Measurements from ENCODE around the gene IQCH. TPM values are rescaled to one million over a fixed set of nuclear protein-coding genes. Genes with fewer than 3 reads are reported as not detected.
A peak's percentile ranks its signal among the peaks of the same experiment; 100 is the strongest.

IQCH gene
- polyA plus RNA-seq, 2 of the 4 experiments (the other 2 are of a cell fraction), result 1.5 to 3.8 TPM

GRCh38 chr15:67521783-67522568 is 267.4 kb downstream of the IQCH start:
- H3K4me3 ChIP-seq, result peak overlapping the region; percentile 94
- under 1% methylated on average over 23 of the region's 23 CpGs for WGBS (ENCODE audit: missing lambda C conversion rate)
- no peak for TF ChIP-seq SMC3 (IDR thresholded peaks at IDR 0.05)
- TF ChIP-seq HES2 (IDR thresholded peaks at IDR 0.05), result no peak
- no peak for TF ChIP-seq CBX2 (IDR thresholded peaks at IDR 0.05; ENCODE audit: borderline replicate concordance, low read depth)
- TF ChIP-seq, protein P1, sequence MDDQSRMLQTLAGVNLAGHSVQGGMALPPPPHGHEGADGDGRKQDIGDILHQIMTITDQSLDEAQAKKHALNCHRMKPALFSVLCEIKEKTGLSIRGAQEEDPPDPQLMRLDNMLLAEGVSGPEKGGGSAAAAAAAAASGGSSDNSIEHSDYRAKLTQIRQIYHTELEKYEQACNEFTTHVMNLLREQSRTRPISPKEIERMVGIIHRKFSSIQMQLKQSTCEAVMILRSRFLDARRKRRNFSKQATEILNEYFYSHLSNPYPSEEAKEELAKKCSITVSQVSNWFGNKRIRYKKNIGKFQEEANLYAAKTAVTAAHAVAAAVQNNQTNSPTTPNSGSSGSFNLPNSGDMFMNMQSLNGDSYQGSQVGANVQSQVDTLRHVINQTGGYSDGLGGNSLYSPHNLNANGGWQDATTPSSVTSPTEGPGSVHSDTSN (IDR thresholded peaks at IDR 0.05), result no peak
- TF ChIP-seq, protein P2, sequence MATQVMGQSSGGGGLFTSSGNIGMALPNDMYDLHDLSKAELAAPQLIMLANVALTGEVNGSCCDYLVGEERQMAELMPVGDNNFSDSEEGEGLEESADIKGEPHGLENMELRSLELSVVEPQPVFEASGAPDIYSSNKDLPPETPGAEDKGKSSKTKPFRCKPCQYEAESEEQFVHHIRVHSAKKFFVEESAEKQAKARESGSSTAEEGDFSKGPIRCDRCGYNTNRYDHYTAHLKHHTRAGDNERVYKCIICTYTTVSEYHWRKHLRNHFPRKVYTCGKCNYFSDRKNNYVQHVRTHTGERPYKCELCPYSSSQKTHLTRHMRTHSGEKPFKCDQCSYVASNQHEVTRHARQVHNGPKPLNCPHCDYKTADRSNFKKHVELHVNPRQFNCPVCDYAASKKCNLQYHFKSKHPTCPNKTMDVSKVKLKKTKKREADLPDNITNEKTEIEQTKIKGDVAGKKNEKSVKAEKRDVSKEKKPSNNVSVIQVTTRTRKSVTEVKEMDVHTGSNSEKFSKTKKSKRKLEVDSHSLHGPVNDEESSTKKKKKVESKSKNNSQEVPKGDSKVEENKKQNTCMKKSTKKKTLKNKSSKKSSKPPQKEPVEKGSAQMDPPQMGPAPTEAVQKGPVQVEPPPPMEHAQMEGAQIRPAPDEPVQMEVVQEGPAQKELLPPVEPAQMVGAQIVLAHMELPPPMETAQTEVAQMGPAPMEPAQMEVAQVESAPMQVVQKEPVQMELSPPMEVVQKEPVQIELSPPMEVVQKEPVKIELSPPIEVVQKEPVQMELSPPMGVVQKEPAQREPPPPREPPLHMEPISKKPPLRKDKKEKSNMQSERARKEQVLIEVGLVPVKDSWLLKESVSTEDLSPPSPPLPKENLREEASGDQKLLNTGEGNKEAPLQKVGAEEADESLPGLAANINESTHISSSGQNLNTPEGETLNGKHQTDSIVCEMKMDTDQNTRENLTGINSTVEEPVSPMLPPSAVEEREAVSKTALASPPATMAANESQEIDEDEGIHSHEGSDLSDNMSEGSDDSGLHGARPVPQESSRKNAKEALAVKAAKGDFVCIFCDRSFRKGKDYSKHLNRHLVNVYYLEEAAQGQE (IDR thresholded peaks at IDR 0.05), result no peak
- TF ChIP-seq HEYL (CRISPR knock-in tag; IDR thresholded peaks at IDR 0.05), result no peak
- TF ChIP-seq E2F6 (IDR thresholded peaks at IDR 0.05; ENCODE audit: borderline replicate concordance, low read depth), result no peak
- no peak for TF ChIP-seq KDM5A (IDR thresholded peaks at IDR 0.05)
- no peak for TF ChIP-seq JUN (IDR thresholded peaks at IDR 0.05)
- peak; percentile 80 to 81 for TF ChIP-seq CEBPB (IDR thresholded peaks at IDR 0.05)
- TF ChIP-seq NPAS2 (CRISPR knock-in tag; IDR thresholded peaks at IDR 0.05; ENCODE audit: borderline replicate concordance), result no peak
- TF ChIP-seq CTCF (IDR thresholded peaks at IDR 0.05), result no peak; the same call in 2 of the 3 replicates
- TF ChIP-seq HDAC2 (IDR thresholded peaks at IDR 0.05), result 0 out of 2 replicates have a peak, but pooled peaks have one; percentile 10
- TF ChIP-seq RNF2 (IDR thresholded peaks at IDR 0.05; ENCODE audit: borderline replicate concordance, low read depth), result no peak
- no peak for TF ChIP-seq MYC (IDR thresholded peaks at IDR 0.05; ENCODE audit: borderline replicate concordance, low read length)
- ChIA-PET CTCF (interaction anchor here (0.6 to 1.3 kb wide), 7 partner anchors 9 to 314 kb away, joined by 3 to 8 read pairs (median 4); no protein-coding TSS in a partner anchor), POLR2A (interaction anchor here (0.7 to 2.3 kb wide), 6 partner anchors 9 to 117 kb away, joined by 3 to 21 read pairs (median 3); partner anchors contain the start of gene MAP2K5)
- FAIRE-seq (no peak), ATAC-seq (peak in 1 of 2 experiments; percentile 16; a peak in 4 of 6 replicates), DNase-seq (ENCODE audit: low read depth in 1 of 2, low spot score in 1 of 2) (peak; percentile 8 to 20)
- H3K27ac ChIP-seq, result peak overlapping the region; percentile 90 to 91
- H3K9me3 ChIP-seq, result no peaks in the 10 kb centered on the region
- H3K4me1 ChIP-seq, result peaks cover 26% of the 10 kb centered on the region; the same call in 2 of the 3 replicates
- peak overlapping the region; percentile 95 for H3K4me2 ChIP-seq

DNA sequence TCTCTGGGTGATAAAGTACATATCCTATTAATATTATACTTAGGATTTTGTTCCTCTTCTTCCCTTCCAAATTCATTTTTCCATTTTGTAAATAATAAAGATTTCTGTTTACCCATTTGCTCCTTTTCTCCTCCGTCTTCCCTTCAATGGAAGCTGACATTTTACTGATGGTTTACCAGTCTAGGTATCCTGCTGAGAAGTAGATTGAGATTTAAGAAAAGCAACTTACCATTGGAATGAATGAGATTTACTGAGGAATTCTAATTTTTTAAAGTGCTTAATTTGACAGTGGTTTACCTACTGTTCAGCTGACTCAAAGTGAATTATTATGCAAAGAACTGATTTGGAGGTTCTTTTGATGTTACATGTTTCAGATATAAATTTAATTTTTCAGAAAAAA is 268.7 kb downstream of the IQCH start:
- Histone ChIP-seq H3K4me2 (peak overlapping the region; percentile 95), H3K9me3 (no peaks in the 10 kb centered on the region), H3K4me3 (no peak overlapping the region), H3K4me1 (peaks cover 26% of the 10 kb centered on the region; the same call in 2 of the 3 replicates), H3K27ac (no peak overlapping the region)
- POLR2A ChIA-PET, result no interaction called here
- DNase-seq (ENCODE audit: low read depth in 1 of 2, low spot score in 1 of 2), result no peak
- FAIRE-seq, result no peak
- CTCF ChIA-PET, result interaction anchor here (0.8 to 1.3 kb wide), 2 partner anchors 17 to 30 kb away, joined by 3 to 4 read pairs; no protein-coding TSS in a partner anchor
- no peak for ATAC-seq
- 84% methylated on average over 1 of the region's 1 CpG for WGBS (ENCODE audit: missing lambda C conversion rate)
- TF ChIP-seq JUNB (IDR thresholded peaks at IDR 0.05) (no peak), MAFK (IDR thresholded peaks at IDR 0.05; ENCODE audit: partially characterized antibody) (no peak), TP53 (CRISPR knock-in tag; IDR thresholded peaks at IDR 0.05) (no peak), FOSL2 (IDR thresholded peaks at IDR 0.05) (no peak), FOSL2 (CRISPR knock-in tag; IDR thresholded peaks at IDR 0.05) (no peak), EHMT2 (IDR thresholded peaks at IDR 0.05; ENCODE audit: low read depth) (no peak), KDM5A (IDR thresholded peaks at IDR 0.05) (no peak), CBX2 (IDR thresholded peaks at IDR 0.05; ENCODE audit: borderline replicate concordance, low read depth) (no peak)
- TF ChIP-seq, protein P3, sequence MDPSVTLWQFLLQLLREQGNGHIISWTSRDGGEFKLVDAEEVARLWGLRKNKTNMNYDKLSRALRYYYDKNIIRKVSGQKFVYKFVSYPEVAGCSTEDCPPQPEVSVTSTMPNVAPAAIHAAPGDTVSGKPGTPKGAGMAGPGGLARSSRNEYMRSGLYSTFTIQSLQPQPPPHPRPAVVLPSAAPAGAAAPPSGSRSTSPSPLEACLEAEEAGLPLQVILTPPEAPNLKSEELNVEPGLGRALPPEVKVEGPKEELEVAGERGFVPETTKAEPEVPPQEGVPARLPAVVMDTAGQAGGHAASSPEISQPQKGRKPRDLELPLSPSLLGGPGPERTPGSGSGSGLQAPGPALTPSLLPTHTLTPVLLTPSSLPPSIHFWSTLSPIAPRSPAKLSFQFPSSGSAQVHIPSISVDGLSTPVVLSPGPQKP (IDR thresholded peaks at IDR 0.05; ENCODE audit: low read depth, low read length), result no peak
- TF ChIP-seq, protein P2 (IDR thresholded peaks at IDR 0.05), result no peak

Data from A549 (cell line).